Measurements from ENCODE around the gene SLC6A8.
"Not testable (repeated sequence)": the region's sequence is repeated elsewhere in the genome, so short reads cannot be mapped to it uniquely, and the experiment has no call there.

The SLC6A8 gene

GRCh38 chrX:153731117-153731844 lies 43.6 kb downstream of the SLC6A8 start:
- DNase-seq (ENCODE audit: low read depth in 2 of 2): no peak

GRCh38 chrX:153731845-153732215 lies 44.1 kb downstream of the SLC6A8 start:
- DNase-seq (ENCODE audit: low read depth in 2 of 2): no peak

- no peak for DNase-seq (ENCODE audit: low read depth in 2 of 2)
Measured at GRCh38 chrX:153732401-153732800, 44.7 kb downstream of the SLC6A8 start.

- DNase-seq (ENCODE audit: low read depth in 2 of 2): no peak
Measured at GRCh38 chrX:153733651-153734240, 46.0 kb downstream of the SLC6A8 start.

DNA sequence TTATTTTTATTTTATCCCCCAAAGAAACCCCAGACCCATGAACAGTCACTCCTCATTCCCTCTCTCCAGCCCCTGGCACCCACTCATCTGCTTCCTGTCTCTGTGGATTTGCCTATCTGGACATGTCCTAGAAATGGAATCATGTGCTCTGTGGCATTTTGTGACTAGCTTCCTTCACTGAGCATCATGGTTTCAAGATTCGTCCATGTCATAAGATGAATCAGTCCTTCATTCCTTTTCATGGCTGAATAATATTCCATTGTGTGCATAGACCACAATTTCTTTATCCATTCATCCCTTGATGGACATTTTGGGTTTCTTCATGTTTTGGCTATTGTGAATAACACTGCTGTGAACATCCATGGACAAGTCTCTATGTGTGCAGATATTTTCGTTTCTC lies 47.1 kb downstream of the SLC6A8 start:
- DNase-seq (ENCODE audit: low read depth in 2 of 2): no peak

DNA sequence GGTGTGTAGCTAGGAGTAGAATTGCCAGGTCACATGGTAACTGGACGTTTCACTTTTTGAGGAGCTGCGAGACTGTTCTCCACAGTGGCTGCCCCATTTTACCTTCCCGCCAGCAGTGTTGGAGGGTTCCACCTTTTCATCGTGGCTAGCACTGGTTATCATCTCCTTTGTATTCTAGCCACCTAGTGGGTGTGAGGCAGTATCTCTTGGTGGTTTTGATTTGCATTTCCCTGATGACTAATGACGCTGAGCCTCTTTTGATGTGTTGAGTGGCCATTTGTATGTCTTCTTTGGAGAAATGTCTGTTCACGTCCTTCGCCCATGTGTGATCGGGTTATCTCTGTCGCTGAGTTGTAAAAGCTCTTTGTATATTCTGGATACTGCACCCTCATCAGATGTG lies 47.5 kb downstream of the SLC6A8 start:
- no peak for DNase-seq (ENCODE audit: low read depth in 2 of 2)

DNA sequence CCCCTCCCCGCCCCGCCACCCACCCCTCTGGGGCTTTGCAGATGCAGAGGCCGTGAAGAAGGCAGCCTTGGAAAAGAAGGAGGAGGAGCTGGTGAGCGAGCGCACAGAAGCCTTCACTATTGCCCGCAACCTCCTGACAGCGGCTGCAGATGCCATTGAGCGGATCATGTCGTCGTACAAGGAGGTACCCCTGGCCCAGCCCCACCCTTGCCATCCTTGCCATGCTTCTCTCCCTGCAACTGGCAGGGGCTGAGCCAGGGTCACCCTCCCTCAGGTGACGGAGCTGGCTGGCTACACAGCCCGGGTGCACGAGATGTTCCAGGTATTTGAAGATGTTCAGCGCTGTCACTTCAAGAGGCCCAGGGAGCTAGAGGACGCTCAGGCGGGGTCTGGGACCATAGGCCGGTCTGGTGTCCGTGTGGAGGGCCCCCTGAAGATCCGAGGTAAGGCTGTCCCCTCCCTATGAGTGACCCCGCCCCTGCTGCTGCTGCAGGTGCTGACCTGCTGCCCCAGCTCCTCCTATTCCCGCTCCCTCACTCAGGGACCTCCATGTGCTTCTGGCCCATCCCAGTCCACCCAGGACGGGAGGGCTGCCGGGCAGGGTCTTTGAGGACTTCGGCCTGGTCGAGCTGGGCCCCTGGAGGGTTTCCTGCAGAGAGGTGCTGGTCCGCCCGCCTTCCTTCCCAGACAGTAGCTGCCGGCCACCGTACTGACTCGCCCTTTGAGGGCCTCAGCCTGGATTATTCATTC lies 48.5 kb downstream of the SLC6A8 start:
- no peak for DNase-seq (ENCODE audit: low read depth in 2 of 2)

DNA sequence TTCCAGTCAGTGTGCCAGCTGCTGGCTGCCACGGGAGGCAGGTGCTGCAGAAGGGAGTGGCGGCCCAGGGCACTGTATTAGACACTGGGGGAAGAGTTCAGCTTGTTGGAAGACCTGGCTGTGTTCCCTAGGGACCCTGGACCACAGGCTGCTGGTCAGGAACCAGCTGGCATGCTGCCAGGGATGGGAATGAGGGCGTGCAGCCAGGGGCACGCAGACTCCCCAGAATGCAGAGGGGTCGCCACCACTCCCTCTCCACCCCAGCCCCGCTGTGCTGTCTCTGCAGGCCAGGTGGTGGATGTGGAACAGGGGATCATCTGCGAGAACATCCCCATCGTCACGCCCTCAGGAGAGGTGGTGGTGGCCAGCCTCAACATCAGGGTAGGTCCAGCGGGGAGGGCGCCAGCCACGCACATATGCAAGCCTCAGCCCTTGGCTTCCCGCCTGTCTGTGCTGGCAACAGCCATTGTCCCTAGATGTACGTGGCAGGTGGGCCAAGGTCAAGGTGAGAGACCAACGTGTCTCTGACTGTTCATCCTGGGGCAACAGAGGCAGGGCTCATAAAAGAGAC lies 49.2 kb downstream of the SLC6A8 start:
- no peak for DNase-seq (ENCODE audit: low read depth in 2 of 2)

DNA sequence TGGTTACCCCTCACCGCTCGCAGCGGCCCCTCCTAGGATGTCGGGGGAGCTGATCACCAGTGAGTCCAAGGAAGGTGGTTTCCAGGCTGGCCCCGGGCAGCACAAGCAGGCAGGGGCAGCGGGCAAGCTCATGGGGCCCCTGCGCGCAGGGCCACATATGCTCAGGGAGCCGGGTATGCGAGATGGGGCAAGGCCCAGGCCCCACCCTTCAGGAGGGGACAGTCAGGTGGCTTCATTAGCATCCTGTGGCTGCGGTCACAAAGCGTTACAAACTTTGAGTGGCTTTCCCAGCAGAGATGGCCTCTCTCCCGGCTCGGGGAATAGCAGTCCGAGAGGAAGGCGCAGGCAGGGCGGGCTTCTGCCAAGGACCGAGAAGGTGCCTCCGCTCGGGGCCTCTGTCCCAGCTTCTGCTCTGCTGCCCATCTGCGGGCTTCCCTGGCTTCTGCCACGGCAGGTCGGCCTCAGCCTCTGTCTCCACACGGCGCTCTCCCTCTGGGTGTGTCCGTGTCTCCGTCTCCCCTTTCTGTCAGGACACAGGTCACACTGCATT lies 50.4 kb downstream of the SLC6A8 start:
- DNase-seq (ENCODE audit: low read depth in 2 of 2): no peak

- DNase-seq (ENCODE audit: low read depth in 2 of 2): no peak
Measured at GRCh38 chrX:153739754-153740486, 52.2 kb downstream of the SLC6A8 start.

DNA sequence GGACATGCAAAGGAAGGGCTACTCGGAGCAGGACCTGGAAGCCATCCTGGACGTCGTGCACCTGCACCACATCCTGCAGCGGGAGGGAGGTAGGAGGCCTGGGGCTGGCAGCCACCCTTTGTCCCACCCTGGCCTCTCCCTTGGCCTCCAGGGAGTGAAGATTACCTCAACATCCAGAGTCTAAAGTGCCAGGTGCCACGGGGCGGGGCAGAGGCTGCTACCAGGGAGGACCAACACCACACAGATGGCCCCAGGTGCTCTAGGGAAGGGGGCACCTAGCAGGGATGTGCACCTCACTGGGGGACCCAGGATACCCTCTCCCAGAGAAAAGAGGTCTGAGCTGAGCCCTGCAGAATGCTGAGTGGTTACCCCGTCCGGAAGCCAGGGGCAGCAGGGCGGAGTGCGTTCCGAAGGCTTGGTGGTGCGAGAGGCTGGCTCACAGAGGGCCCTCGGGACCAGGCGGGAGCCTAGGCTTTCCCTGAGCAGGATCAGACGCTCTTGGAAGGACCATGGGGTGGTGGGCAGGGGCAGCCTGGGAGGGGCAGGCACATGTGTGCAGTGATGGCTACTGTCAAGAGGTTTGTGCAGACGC lies 53.0 kb downstream of the SLC6A8 start:
- DNase-seq (ENCODE audit: low read depth in 2 of 2): no peak

- DNase-seq (ENCODE audit: low read depth in 2 of 2): no peak
Measured at GRCh38 chrX:153741446-153741845, 53.7 kb downstream of the SLC6A8 start.

- DNase-seq (ENCODE audit: low read depth in 2 of 2): not testable (repeated sequence)
Measured at GRCh38 chrX:153742111-153742510, 54.4 kb downstream of the SLC6A8 start.

GRCh38 chrX:153742796-153743467 lies 55.2 kb downstream of the SLC6A8 start:
- not testable (repeated sequence) for DNase-seq (ENCODE audit: low read depth in 2 of 2)

- DNase-seq (ENCODE audit: low read depth in 2 of 2): not testable (repeated sequence)
Measured at GRCh38 chrX:153743468-153744209, 55.9 kb downstream of the SLC6A8 start.

DNA sequence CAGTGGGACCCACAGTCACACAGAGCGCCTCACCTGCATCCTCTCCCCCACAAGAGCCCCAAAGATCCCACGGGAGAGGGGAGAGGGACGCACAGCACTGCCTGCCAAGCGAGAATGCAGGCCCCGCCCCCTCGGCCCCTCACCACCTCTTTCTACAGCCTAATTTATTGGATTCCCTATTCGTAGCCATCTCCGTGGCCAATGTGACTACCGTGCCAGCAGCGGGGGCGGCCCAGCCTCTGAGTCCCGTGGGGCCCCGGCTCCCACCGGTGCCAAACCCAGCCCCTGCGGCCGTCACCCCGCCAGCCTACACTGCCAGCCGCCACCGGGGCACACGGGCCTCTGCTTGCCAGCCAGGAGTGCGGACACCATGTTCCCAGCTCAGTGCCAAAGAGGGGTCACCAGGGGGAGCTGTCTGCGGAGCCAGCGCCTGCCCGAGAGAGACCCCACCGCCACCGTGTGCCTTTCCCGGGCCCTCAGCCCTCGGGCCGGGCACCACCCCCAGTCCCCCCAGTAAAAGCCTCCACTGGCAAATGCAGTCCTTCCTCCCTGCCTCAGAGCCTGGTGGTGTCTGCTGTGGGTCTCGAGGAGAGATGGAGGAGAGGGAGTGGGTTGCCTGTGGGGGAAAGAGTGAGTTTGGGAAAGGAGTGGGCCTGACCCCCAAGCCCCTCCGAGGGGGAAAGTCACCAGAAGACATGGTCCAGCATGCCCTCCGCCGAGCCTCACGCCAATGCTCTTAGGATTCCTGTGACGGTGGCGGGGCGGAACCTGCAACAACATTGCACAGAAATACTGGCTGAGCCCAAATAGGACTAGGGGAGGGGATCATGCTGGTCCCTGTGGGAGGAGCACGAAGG lies 56.7 kb downstream of the SLC6A8 start:
- no peak for DNase-seq (ENCODE audit: low read depth in 2 of 2)

DNA sequence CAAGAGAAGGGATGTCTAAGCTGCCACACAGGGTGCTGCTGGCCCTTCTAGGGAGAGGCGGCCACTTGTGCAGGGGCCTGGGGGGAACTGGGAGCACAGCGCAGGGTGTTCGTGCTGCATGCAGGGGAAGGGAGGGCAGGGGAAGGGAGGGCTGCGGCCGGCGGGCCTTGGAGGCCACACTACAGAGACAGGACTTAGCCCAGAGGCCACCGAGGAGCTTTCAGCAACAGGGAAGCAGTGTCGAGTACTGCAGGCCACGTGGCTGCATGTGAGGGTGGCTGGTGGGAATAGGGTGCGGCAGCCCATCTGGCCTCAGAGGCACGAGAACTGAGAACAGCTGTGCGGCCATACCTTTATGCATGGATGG lies 57.3 kb downstream of the SLC6A8 start:
- DNase-seq (ENCODE audit: low read depth in 2 of 2): not testable (repeated sequence)
